Stimulated activated CD8-positive, alpha-beta memory T cell treated with anti-CD3 and anti-CD28 coated beads, Interleukin-15, amount 100 ng/mL, for 1 hour (primary cell): ENCODE measurements around the gene DCHS2.

Source experiments
- DNase-seq: peaks from one replicate; pipeline ENCODE4 v3.0.0-alpha.2; 2020; ENCODE audit warnings: low read depth

DCHS2 gene, protein sequence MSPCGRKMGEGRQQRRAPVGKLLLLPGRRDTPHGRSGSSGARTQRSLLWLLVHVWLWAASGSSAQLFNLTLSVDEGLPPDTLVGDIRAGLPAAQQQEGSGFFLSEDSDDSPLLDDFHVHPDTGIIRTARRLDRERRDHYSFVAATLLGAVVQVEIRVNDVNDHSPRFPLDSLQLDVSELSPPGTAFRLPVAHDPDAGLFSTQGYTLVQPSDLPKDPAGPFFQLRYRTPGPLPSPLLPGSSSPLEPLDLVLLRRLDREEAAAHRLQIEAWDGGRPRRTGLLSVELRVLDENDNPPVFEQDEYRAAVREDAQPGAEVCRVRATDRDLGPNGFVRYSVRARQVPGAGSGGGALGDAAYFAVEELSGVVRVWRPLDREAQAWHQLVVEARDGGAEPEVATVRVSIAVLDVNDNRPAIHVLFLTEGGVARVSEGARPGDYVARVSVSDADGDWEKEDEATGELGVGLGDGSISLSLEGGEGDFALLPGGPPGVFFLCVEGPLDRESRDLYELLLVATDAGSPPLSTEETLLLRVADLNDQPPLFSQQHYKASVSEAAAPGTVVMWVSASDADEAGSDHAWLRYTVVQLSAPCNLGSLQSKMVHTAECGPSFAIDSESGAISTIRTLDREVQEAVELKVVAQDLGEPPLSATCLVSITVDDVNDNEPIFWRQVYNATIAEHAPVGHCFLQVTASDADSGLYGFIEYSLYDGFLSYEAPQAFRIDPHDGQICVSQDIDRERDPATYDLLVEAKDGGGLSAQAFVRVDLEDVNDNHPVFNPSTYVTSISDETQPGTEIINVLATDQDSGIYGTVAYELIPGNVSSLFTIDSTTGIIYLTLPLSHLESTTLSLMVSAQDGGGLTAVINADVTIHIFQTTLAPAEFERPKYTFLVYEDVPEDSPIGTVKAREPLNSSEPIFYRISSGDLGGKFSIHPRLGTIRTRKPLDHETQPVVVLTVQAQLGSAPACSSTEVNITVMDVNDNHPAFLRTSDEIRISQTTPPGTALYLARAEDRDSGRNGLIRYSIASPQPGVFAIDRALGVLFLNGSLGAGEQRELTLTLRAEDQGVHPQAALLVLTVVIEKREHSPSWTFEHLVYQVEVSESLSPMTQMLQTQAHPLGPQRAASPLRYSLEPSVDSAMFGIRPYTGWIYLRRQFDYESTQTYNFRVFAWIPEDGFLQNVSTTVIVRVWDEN (N-terminal part only)

DNA sequence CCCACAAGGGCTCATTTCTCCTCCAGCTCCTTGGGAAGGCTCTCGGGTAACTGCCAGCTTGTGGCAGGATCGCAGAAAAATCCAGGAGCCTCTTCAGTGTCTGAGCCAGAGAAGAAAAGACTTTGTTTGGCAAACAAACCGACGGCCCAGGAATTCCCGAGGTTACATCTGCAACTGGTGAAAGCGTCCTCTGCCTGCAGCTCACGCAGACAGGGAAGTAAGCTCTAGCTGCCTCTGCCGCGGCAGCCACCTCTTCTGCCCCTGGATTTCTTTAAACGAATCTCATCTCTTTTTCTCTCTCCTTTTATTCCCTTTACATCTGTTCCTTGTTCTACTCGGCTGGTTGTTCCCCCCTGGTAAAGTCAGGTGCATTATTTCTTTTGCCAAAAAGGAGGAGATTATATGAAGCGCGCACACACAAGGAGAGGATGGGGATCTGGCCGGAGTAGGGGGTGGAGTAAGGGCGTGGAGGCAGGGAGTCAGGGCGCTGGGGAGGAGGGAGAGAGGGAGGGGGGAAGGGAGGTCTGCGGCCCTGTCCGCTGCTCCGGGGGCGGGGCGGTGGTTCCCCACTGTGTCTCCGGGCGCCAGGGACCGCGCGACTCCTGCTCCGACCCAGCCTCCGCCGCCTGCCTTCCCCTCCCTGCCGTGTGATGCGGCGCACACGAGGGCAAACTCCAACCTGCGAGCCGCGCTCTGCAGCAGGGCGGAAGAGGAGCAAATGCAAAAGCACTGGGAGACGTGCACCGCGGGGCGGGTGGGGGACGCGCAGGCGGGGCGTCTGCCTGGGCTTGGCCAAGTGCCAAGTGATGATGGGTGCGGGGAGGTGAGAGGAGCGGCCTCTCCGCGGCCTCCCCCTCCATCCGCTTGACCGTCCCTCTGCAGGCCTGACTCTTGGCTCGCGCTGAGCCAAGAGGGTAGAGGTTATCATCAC, at the start of gene DCHS2:
TSS of gene DCHS2 (minus strand) at position 459 of the 931 bp plus-strand sequence. CDS start at position 15, 444 bp downstream.
- no peak for DNase-seq

DNA sequence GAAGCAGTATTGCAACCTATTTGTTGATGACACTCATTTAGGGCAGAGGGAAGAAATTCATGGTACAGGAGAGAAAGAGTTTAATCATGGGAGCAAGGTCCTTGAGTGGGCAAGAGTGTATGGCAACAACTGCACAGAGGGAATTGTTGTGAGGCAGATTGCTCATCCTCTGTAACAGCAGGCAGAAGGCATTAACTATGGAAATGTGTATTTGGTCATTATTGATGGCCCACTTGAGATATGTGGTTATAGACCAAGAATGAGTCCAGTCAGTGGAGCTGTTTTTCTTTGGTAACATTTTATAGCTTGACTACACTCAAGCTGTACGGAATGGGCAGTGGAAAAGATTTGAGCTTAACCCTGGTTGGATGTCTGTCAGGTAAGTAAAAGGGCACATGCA, 42.7 kb upstream of the DCHS2 start:
- no peak for DNase-seq

DNA sequence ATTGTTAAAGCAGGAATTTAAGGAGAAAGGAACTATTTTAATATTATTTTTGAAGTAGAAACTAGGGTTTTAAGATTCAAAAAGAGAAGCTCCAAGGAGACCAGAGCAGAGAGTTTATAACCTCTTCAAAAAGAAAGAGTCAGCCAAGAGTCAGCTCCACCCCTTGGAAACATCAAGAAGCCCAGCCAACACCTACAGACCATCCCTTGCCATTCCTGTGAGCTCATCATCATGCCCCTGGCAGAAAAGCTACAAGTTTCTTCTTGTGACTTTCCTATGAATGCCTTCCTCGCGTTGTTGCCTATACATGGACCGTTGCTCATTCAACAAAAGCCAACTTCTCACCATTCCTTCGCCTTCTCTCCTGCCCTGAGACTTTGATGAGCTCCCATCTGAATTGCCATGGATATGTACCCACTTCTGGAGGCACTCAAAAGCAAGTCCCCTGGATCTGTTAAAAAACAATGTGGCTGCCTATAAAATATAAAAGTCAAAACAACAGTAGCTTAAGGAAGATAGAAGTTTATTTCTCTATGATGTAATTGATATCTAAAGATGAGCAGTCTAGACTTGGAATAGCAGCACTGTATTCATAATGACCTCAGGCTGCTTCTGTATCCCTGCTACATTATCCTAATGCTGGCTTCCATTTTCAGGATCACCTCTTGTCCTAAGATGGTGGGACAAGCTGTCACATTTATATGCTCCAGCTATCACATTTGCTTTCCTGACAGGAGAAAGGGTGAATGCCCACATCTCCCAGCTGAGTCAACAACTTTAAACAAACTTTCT, 38.3 kb upstream of the DCHS2 start:
- no peak for DNase-seq

DNA sequence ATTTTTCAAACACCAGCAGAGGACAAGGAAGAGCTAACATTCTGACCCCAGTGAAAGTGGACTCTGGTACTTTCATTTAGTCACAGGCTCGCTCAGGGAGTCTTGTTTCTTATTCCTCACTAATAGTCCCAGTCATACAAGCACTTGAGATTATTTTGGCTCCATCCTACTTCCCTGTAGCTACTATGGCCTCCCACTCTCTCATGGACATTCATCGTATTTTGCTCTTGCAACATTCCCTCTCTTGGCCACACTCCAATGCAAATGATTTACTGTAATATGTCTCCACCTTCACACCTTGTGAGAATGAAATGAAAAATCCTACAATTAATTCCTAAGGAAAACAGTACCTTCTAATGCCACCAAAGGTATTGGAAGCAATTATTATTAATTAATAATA, 37.3 kb upstream of the DCHS2 start:
- no peak for DNase-seq

DNA sequence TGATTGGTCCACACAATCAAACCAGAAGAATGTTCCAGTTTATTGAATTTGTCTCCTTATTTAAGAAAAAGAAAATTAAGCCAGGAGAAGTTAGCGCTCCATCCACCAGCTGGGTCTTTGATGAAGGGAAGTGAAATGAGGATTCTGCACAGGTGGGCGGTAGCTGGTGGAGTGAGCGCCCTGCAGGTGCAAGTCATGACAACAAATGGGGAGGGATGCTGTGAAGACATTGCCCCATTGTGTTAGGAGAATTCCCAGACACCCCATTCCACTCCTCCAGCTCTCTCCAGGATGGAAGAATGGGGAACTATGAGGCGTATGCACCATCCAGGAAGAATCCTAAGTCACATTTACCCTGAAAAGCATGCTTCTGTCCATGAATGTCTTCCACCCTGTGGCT, 35.7 kb upstream of the DCHS2 start:
- no peak for DNase-seq

DNA sequence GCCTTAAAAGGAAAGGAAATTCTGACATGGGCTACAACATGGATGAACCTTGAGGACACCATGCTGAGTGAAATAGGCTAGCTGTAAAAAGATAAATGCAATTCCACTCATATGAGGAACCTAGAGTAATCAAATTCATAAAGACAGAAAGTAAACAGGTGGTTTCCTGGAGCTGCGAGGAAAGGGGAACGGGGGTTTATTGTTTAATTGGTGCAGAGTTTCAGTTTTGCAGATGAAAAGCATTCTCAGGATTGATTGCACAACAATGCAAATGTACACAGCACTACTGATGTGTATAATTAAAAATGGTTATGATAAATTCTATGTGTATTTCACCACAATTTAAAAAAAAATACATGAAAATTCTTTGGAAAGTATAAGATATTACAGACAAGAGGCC, 34.6 kb upstream of the DCHS2 start:
- DNase-seq, result no peak

DNA sequence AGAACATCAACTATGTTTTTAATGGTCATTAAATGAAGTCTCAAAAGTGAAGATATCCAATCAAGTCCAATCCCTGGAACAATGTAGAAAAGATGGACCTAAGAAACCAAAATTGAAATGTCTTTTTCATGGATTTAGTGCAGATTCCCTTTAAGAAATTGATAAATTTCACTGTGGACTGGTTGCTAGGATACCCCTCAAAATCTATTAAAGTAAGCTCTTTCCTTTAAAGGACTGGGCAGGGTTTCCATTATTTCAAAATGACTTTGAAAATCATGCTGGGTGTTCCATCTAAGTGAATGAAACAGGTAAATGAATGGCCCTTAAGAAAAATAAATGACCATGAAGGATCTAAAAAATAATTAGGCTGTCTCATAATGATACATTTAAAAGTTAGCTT, 30.0 kb upstream of the DCHS2 start:
- no peak for DNase-seq

DNA sequence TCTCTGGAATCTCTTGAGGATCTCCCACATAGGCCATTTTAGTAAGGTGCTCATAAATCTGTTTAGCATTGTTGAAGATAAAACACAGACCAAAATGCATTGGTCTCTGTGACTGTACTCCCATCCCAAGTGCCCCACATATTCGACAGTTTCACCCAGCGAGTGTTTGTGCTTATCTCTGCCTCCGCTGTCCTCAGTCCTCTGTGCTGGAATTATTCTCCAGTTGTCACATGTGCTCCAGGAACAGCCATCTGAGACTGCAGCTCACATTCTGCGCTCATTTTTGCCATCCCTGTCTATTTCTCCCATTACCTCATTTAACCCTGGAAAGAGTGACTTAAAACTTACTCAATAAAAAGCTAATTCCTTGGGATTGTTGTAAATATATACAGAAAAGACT, 27.6 kb upstream of the DCHS2 start:
- DNase-seq, result no peak

DNA sequence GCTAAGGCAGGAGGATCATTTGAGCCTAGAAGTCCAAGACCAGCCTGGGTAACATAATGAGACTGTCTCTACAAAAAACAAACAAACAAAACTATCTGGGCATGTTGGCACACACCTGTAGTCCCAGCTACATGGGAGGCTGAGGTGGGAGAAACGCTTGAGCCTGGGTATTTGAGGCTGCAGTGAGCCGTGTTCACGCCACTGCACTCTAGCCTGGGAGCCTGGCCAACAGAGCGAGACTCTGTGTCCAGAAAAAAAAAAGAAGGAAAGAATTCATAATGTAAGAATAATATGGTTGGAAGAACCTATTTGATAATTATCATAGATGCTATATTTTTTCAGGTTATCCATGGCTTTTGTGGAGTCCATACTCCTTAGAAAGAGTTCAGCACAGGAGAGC, 26.0 kb upstream of the DCHS2 start:
- DNase-seq, result no peak

DNA sequence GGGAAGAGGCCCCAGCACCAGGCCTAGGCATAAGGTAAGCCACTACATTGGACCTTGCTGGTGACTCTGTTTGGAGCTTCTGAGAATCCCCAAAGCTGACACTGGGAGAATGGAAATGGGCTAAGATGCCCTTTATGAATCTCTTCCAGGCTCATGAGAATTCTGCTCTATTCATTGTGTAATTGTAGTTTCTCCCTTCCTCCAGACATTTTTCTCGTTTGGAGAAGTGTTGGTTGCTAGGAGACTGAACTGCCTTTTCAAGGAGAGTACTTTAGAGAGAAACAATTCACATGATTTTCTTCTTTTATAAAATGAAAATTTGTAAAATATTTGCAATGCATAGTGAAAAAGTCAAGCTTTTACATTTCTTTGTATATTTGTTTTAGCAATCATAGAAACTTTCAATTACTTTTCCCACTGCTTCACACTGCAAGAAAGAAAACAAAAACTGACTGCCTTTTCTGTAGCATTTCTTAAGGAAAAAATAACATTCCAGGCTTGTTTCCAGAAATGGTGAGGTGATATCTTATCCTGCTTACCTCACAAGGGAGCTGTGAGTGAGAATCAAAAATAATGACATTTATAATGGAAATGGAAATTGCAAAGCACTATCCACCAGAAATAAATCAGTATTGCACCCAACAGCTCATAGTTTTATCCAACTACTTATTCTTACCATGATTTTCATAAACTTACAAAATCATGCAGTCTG, 24.9 kb upstream of the DCHS2 start:
- no peak for DNase-seq

DNA sequence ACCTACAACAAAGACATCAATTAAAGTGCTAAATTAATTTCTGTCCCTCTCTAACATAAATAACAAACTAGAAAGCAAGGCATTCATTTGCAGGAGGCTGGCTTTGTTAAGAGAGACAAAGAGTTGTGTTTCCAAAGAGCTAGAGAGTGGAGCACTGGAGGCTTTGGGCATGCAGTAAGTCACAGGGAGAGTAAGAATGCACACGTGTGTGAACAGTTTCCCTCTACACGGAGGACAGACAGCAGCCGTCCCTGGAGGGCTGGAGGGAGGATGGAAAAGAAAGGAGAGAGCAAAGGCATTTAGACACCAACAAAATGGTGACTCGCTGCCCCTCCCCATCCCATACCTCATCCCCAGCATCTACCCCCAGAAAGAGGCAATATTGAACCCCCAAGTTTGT, 20.4 kb upstream of the DCHS2 start:
- no peak for DNase-seq

DNA sequence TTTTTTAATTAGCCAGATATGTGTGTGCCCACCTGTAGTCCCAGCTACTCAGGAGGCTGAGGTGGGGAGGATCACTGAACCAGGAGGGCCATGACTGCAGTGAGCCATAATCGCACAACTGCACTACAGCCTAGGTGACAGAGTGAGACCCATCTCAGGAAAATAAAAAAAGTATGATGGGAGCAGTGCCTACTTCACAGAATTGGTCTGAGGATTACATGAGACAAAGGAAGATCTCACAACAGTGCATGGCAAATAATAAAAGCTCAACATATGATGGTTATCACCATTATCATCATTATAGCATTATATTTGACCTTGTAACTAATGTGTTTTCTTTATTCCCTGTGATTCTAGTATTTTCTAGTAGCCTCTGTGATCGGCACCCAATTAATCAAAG, 19.9 kb upstream of the DCHS2 start:
- no peak for DNase-seq

DNA sequence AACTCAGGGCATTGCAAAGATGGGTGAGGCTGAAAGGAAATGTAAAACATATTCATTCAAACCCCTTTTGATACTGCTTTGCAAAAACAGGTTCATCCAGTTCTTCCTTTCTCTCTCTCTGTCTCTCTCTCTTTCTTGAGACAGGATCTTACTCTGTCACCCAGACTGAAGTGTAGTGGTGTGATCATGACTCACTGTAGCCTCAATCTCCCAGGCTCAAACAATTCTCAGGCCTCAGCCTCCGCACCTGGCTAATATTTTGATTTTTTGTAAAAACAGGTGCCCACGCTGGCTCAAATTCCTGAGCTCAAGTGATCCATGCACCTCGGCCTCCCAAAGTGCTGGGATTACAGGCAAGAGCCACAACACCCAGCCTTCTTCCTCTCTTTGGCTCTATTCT, 15.6 kb upstream of the DCHS2 start:
- DNase-seq, result no peak

DNA sequence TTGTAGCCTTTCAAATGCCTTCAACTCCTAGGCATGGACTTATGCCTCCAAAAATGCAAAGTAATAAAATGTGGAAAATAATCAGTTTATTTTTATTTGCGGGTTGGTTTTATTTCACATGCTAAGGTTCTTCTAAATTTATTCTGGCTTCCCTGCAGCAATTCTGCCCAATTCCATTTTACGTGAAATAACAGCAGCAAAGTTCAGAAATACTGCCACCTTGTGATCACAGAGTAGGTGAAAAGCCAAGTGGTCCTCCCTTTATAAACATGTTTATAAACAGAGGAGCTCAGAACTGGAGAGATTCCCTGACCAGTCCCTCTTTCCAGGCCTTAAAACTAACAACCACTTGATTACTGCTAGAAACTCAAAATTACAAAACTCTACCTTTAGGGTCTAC, 14.7 kb upstream of the DCHS2 start:
- no peak for DNase-seq

DNA sequence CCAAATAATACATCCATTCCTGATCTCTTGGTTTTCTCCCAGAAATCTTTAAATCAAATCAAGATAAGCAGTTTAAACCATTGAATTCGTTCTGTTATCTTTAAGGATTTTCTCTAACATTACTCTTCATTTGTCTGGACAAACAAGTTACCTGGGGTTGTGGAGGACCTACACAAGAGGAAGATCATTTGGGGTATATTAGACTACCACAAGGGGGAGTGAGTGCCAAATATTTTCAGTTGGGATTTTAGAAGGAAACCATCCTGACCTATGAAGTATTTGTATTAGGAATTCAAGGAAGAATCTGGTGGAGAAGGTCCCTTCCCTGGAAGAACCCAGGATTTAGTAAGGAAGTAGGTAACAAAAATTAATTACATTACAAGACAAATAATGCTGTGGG, 12.0 kb upstream of the DCHS2 start:
- DNase-seq, result no peak

DNA sequence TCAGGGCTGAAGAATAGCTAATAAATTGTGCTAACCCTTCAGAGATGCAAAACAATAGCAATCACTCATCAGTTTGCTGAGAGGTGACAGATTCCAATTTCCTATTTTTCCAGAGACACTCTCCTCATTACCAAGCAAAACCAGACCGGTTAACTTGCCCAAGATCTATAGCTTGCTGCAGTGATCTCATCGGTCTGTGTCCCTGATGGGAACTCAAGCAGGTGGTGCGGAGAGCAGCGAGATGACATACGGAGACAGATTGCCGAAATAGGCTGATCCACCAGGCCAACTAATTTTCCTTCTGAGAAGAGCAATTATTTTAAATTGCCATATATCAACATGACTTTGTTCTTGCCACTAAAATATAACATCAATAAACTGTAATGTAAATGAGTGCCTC, 10.5 kb upstream of the DCHS2 start:
- no peak for DNase-seq

DNA sequence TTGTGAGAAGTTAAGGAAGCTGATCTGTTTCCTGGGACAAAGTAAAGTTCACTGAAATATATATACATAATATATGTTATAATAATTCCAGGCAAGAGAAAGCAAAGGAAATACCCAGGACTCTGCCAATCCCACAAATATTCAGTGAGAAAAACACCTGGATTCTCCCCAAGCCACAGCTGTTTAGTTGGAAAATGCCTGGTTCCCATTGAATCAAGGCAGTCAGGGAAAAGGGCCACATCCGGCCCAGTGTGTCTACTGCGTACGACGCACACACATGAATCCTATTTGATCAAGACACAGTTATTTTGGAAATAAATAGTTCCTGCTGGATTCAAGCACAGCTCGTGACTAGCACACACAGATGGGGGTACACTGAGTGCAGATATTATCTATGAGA, 6.3 kb upstream of the DCHS2 start:
- no peak for DNase-seq

DNA sequence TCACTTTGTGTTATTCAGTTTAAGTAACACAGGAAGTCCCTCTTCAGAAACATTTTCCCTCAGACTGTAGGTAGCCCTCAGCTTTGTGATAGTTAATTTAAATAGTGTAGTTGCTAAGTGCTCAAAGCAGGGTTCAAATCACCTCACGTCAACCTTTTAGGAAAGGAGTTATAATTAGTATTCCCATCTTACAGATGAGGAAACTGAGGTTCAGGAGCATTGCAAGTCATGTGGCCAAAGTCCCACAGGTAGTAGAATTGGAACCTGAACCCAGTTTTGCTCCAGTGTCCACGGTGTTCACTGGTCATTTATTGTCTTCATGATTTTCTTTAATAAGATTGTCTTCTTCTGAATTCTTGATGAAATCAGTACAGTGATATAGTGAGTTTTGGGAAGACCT, 4.3 kb upstream of the DCHS2 start:
- no peak for DNase-seq

DNA sequence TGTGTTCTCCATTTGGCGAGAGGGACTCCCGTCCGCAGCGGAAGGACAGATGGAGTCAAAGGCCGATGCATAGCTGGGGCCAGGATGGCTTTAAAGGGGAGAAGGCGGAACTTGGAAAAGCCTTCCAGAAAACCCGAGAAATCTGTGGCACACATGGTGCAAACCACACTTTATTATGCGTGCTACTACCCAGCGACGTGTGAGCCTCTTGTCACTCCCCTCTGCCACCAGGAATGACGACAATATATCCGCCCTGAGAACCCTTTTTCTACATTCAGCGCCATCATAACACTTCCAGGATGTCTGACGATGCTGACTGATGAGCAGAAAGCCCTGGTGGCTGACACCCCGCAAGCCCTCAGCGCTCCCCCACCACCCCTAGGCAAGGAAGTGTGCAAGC, 689 bp upstream of the DCHS2 start:
- no peak for DNase-seq
